T-cell (primary cell): Measurements from ENCODE around the gene UNC13D. TPM values are rescaled to one million over a fixed set of nuclear protein-coding genes. Genes with fewer than 3 reads are reported as not detected.
A peak's percentile ranks its signal among the peaks of the same experiment; 100 is the strongest.

Source experiments
- ATAC-seq, 4 experiments: fragments of 200-7000 bp in 3 of 4; fragments of 150-1000 bp in 1 of 4; cut with Tn5 transposase; replicated peaks in 1 of 4; 1 replicate in 3 of 4; 2 replicates in 1 of 4; pipeline ENCODE4 v1.10.0; 2021; ENCODE audit warnings: moderate library complexity in 3 of 4, mild to moderate bottlenecking in 2 of 4, moderate number of reproducible peaks in 1 of 4
- CTCF ChIA-PET, 2 donors: fragments of 300-600 bp; sonication (Branson Sonifier 250); formaldehyde crosslinking; loops; one replicate each; lab custom pipeline; 2022; ENCODE audit warnings: antibody characterized with exemption in 2 of 2; lab: Charles Lee
- POLR2A ChIA-PET, 2 donors: fragments of 300-600 bp; sonication (Branson Sonifier 250); formaldehyde crosslinking; loops; one replicate each; lab custom pipeline; 2022; ENCODE audit warnings: antibody characterized with exemption in 2 of 2; lab: Charles Lee
- DNase-seq, 35 experiments: peaks; one replicate each; pipeline versions ENCODE4 v3.0.0 to v3.0.0-alpha.2; 2013 to 2023
- H3K27ac ChIP-seq: one replicate; pipeline ENCODE4 v1.5.1; 2013; ENCODE audit warnings: low read length
- H3K27me3 ChIP-seq, 2 experiments: replicated peaks in 1 of 2; 1 replicate in 1 of 2; 2 replicates in 1 of 2; pipeline versions ENCODE4 v1.6.1 to v1.7.0; 2013; ENCODE audit warnings: low read length in 1 of 2, mixed read lengths in 1 of 2; ENCODE audit not compliant: control insufficient read depth in 2 of 2, insufficient read depth in 2 of 2; ENCODE audit errors: extremely low read depth in 1 of 2
- H3K36me3 ChIP-seq, 2 donors: 1 replicate in 1 of 2; 2 replicates in 1 of 2; pipeline versions ENCODE4 v1.6.1 to v1.7.0; 2013; ENCODE audit warnings: low read length in 1 of 2; ENCODE audit not compliant: control insufficient read depth in 2 of 2, insufficient read depth in 1 of 2; ENCODE audit errors: extremely low read depth in 1 of 2
- H3K4me1 ChIP-seq, 2 experiments: 1 replicate in 1 of 2; 2 replicates in 1 of 2; pipeline versions ENCODE4 v1.6.1 to v1.7.0; 2013; ENCODE audit warnings: low read length in 2 of 2, mixed read lengths in 1 of 2; ENCODE audit not compliant: insufficient read depth in 2 of 2, control insufficient read depth in 1 of 2; ENCODE audit errors: extremely low read depth in 1 of 2
- H3K4me3 ChIP-seq, 2 donors: 1 replicate in 1 of 2; 2 replicates in 1 of 2; pipeline versions ENCODE4 v1.5.1 to v1.7.0; 2013; ENCODE audit warnings: mild to moderate bottlenecking in 2 of 2, low read length in 1 of 2, moderate library complexity in 1 of 2; ENCODE audit not compliant: control insufficient read depth in 1 of 2; ENCODE audit errors: extremely low read depth in 1 of 2
- H3K9me3 ChIP-seq: 2 replicates; pipeline ENCODE4 v1.7.0; 2013
- H3K27ac Mint-ChIP-seq, 2 donors: one replicate each; pipeline ENCODE4 v1.8.0; 2020 to 2021; ENCODE audit warnings: mild to moderate bottlenecking in 2 of 2, mixed read lengths in 2 of 2
- H3K27me3 Mint-ChIP-seq, 2 donors: one replicate each; pipeline ENCODE4 v1.8.0; 2021 to 2022; ENCODE audit warnings: mixed read lengths in 2 of 2
- H3K36me3 Mint-ChIP-seq: one replicate; pipeline ENCODE4 v1.8.0; 2021; ENCODE audit warnings: mixed read lengths
- H3K4me1 Mint-ChIP-seq, 3 donors: one replicate each; pipeline ENCODE4 v1.8.0; 2020 to 2022; ENCODE audit warnings: mixed read lengths in 3 of 3, mild to moderate bottlenecking in 1 of 3
- H3K4me3 Mint-ChIP-seq, 3 donors: one replicate each; pipeline ENCODE4 v1.8.0; 2020 to 2022; ENCODE audit warnings: mild to moderate bottlenecking in 3 of 3, mixed read lengths in 3 of 3, moderate library complexity in 3 of 3
- H3K9me3 Mint-ChIP-seq, 3 donors: one replicate each; pipeline ENCODE4 v1.8.0; 2020 to 2022; ENCODE audit warnings: mixed read lengths in 3 of 3
- WGBS: methylation state at CpG from one replicate; pipeline ENCODE4 v1.1.5; 2013; ENCODE audit warnings: missing lambda C conversion rate; ENCODE audit not compliant: insufficient coverage; 5-methylcytosine and 5-hydroxymethylcytosine counted together
- total RNA-seq, 35 experiments: library from RNA in 6 of 35; stranded (reverse) in 6 of 35; fragments of 120-200 nt in 1 of 35; gene quantifications; one replicate each; pipeline versions ENCODE4 v1.2.1 to v1.2.4 and lab custom pipeline; 2013 to 2026

The UNC13D gene
- total RNA-seq, 5 donors from 2014 or later (not counting 1 experiment from before 2014, with no cell fraction given) = 148 to 191 (median 180) TPM

DNA sequence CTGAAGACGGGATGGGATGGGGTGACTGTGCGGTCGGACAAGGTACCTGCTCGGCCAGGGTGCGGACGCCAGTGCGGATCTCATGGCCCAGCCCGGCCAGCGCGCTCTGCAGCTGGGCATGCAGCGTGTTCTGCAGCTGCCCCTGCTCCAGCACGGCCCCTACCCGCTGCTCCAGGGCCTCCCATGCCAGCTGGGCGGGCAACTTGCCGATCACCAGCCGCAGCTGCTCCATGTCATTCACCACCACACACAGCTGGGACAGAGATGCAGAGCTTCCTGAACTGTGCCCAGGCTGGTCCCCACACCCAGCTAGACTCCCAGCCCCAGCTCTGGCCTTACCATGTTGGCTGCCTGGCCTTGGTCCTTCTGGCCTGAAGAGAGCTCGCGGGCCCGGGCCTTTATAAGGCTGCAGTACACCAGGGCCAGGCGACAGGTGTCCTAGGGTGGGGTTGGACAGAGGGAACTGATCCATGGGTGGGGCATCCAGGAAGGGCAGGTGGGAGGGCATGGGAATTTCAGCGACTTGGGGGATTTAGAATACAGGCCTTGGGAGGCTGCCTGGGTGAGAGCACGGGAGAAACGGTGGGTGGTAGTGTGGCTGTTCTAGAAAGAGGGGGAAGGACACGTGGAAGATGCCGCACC lies 9.8 kb downstream of the UNC13D start:
- peak overlapping the region; percentile 93 for H3K27ac ChIP-seq
- H3K27ac Mint-ChIP-seq = peak overlapping the region; percentile 89 to 93
- peaks cover 25% of the 10 kb centered on the region for H3K36me3 Mint-ChIP-seq
- no peak for ATAC-seq
- no peak overlapping the region for H3K4me3 ChIP-seq
- H3K4me1 Mint-ChIP-seq = peaks cover 29 to 34% (median 29%) of the 10 kb centered on the region in 3 donors
- H3K27me3 Mint-ChIP-seq = no peaks in the 10 kb centered on the region
- ChIA-PET POLR2A (interaction anchor here (0.6 kb wide), 2 partner anchors 8 to 21 kb away, joined by 3 to 10 read pairs; partner anchors contain the start of gene WBP2 (in 1 of the 2)), CTCF (interaction anchor here in 1 of 2 donors (0.6 kb wide), 1 partner anchor 415 kb away, joined by 4 read pairs; no protein-coding TSS in a partner anchor)
- no peaks in the 10 kb centered on the region for H3K27me3 ChIP-seq
- 90% methylated on average over 22 of the region's 25 CpGs for WGBS
- H3K4me3 Mint-ChIP-seq = peak overlapping the region in 1 of 3 donors; percentile 77
- no peaks in the 10 kb centered on the region for H3K9me3 Mint-ChIP-seq
- no peaks in the 10 kb centered on the region for H3K9me3 ChIP-seq
- no peak for DNase-seq
- peaks cover 42 to 69% of the 10 kb centered on the region in 2 donors for H3K36me3 ChIP-seq
- peaks cover 30 to 69% of the 10 kb centered on the region in 2 experiments for H3K4me1 ChIP-seq

DNA sequence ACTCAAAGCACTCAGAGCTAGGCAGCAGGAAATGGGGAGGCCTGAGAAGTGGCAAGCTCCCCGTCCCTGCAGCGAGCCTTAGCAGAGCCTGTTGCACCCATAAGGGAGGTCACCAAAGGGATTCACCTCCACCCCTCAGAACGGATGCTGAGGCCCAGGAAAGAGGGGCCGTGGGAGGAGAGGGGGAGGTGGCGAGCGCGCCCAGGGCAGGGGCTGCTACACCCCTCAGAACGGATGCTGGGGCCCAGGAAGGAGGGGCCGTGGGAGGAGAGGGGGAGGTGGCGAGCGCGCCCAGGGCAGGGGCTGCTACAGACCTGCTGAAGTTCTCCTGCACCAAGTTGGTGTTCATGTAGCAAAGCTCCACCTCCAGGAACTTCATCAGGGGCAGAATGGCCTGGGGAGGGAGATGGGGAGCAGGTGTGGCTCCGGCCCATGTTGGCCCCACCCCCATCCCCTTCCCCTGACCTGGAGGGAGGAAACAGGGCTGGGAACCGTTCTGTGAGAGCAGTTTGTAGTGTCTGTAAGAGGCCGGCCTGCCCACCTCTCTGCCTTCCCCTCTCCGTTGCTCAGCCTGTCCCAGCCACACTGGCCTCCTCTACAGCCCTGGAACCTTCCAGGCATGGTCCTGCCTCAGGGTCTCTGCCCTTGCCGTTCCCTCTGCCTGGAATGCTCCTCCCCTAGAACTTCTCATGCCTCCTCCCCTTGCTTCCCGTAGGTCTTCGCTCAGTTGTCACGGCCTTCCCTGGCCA lies 11.4 kb downstream of the UNC13D start:
- H3K4me1 ChIP-seq = peaks cover 30 to 76% of the 10 kb centered on the region in 2 experiments
- no peaks in the 10 kb centered on the region for H3K9me3 Mint-ChIP-seq
- H3K27me3 Mint-ChIP-seq = no peaks in the 10 kb centered on the region
- H3K4me1 Mint-ChIP-seq = peaks cover 34 to 37% (median 35%) of the 10 kb centered on the region in 3 donors
- ATAC-seq = peak; percentile 60 to 68 (median 65)
- H3K4me3 Mint-ChIP-seq = peak overlapping the region; percentile 61 to 77 (median 67)
- no peaks in the 10 kb centered on the region for H3K9me3 ChIP-seq
- peak overlapping the region; percentile 93 for H3K27ac ChIP-seq
- peak overlapping the region; percentile 89 to 93 for H3K27ac Mint-ChIP-seq
- H3K27me3 ChIP-seq = no peaks in the 10 kb centered on the region
- 9% methylated on average over 11 of the region's 20 CpGs for WGBS
- H3K4me3 ChIP-seq = peak overlapping the region; percentile 20 to 23
- DNase-seq = peak in 19 of 35 experiments; percentile 12 to 47 (median 25)
- ChIA-PET POLR2A (interaction anchor here in 1 of 2 donors (0.6 kb wide), 1 partner anchor 27 kb away, joined by 6 read pairs; no protein-coding TSS in a partner anchor), CTCF (interaction anchor here in 1 of 2 donors (0.7 to 1.3 kb wide), 2 partner anchors 23 to 50 kb away, joined by 3 to 4 read pairs; partner anchors contain the start of gene WBP2)
- peaks cover 25% of the 10 kb centered on the region for H3K36me3 Mint-ChIP-seq
- peaks cover 33 to 76% of the 10 kb centered on the region in 2 donors for H3K36me3 ChIP-seq

DNA sequence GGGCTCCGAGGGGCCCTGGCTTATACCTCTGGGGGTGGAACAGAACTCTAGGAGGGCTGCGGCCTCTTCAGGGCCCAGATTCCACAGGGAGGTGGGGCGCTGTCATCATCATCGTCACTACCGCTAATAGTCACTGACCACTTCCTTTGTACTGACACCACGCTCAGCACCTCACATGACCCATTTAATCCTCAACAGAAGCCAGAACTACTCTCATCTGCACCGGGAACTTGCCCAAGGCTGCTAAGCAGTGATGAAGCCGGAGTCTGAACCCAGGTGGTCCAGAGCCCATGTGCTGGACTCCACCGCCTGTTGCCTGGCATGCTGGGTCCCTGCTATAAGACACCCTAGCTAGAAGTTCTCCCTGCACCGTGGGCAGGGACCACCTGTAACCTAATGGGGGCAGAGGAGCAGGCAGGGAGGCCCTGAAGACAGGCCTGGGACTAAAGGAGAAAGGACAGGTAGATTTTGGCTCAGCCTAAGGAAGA lies 12.0 kb downstream of the UNC13D start:
- peaks cover 22% of the 10 kb centered on the region for H3K36me3 Mint-ChIP-seq
- peak overlapping the region; percentile 89 to 93 for H3K27ac Mint-ChIP-seq
- peak overlapping the region; percentile 93 for H3K27ac ChIP-seq
- H3K9me3 ChIP-seq = no peaks in the 10 kb centered on the region
- peak overlapping the region; percentile 61 to 77 (median 67) for H3K4me3 Mint-ChIP-seq
- ChIA-PET POLR2A (no interaction called here), CTCF (interaction anchor here in 1 of 2 donors (0.7 to 1.3 kb wide), 2 partner anchors 23 to 49 kb away, joined by 3 to 4 read pairs; partner anchors contain the start of gene WBP2)
- H3K4me1 Mint-ChIP-seq = peaks cover 35 to 38% (median 37%) of the 10 kb centered on the region in 3 donors
- peak overlapping the region; percentile 20 to 23 for H3K4me3 ChIP-seq
- no peaks in the 10 kb centered on the region for H3K27me3 Mint-ChIP-seq
- no peaks in the 10 kb centered on the region for H3K9me3 Mint-ChIP-seq
- WGBS = 29% methylated on average over 6 of the region's 10 CpGs
- DNase-seq = peak in 34 of 35 experiments; percentile 26 to 81 (median 46)
- peaks cover 30 to 79% of the 10 kb centered on the region in 2 experiments for H3K4me1 ChIP-seq
- peaks cover 33 to 72% of the 10 kb centered on the region in 2 donors for H3K36me3 ChIP-seq
- H3K27me3 ChIP-seq = no peaks in the 10 kb centered on the region
- ATAC-seq = peak; percentile 14 to 45 (median 35)

GRCh38 chr17:75831032-75831571 lies 13.1 kb downstream of the UNC13D start:
- DNase-seq = no peak
- no peaks in the 10 kb centered on the region for H3K9me3 Mint-ChIP-seq
- no peak overlapping the region for H3K4me3 ChIP-seq
- H3K27me3 ChIP-seq = no peaks in the 10 kb centered on the region
- no peak for ATAC-seq
- peaks cover 22% of the 10 kb centered on the region for H3K36me3 Mint-ChIP-seq
- no peak overlapping the region for H3K4me3 Mint-ChIP-seq
- CTCF ChIA-PET = interaction anchor here (0.5 to 1.0 kb wide), 3 partner anchors 46 to 623 kb away, joined by 4 to 11 read pairs (median 5); partner anchors contain the start of gene UNK (in 1 of the 2)
- 83% methylated on average over 1 of the region's 15 CpGs for whole genome bisulfite sequencing
- H3K27ac ChIP-seq = peak overlapping the region; percentile 93
- H3K27me3 Mint-ChIP-seq = no peaks in the 10 kb centered on the region
- peaks cover 35 to 43% (median 39%) of the 10 kb centered on the region in 3 donors for H3K4me1 Mint-ChIP-seq
- H3K4me1 ChIP-seq = peaks cover 30 to 81% of the 10 kb centered on the region in 2 experiments
- H3K9me3 ChIP-seq = no peaks in the 10 kb centered on the region
- POLR2A ChIA-PET = no interaction called here
- H3K27ac Mint-ChIP-seq = peak overlapping the region in 1 of 2 donors; percentile 23
- H3K36me3 ChIP-seq = peaks cover 25 to 64% of the 10 kb centered on the region in 2 donors

DNA sequence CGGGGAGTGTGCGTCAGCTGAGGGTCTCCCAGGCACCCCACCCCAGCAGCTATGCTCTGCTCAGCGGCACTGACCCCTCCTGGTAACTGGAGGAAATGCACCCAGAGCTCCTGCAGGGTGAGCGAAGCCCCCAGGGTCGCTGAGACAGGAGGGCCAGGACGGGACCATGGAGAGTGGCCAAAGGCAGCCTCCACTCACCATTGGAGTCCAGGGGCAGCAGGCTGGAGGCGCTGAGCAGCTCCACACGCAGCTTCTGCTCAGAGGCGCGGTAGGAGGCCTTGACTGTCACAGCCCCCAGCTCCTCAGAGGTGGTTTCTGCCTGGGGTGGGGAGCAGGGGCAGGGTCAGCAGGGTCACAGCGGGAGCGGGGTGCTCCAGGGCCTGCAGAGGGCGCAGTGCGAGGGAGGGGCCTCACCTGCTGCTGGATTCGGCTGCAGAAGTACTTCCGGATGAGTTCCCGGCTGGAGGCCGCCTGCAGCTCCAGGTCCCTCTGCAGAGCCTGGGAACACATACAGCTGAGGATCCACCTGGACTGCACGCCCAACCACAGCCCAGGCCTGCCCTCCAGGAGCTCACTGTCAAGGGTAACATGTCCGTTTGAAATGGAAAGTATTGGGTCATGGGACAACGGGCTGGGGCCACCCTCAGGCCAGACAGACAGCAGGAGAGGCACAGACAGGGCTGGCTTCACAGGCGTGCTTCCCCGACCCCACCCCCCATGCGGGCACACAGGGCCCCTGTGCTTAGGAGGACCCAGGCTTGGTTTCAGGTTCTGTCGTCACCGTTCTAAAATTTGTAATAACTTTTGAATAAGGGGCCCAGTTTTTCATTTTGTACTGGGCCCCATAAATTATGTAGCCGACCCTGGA lies 13.8 kb downstream of the UNC13D start:
- H3K27ac Mint-ChIP-seq = no peak overlapping the region
- H3K27ac ChIP-seq = peak overlapping the region; percentile 34

More for the DNA sequence above, 13.8 kb downstream of the UNC13D start:
- no peak overlapping the region for H3K4me3 Mint-ChIP-seq
- no peaks in the 10 kb centered on the region for H3K27me3 Mint-ChIP-seq
- POLR2A ChIA-PET = interaction anchor here in 1 of 2 donors (0.7 kb wide), 1 partner anchor 23 kb away, joined by 9 read pairs; no protein-coding TSS in a partner anchor
- peaks cover 22% of the 10 kb centered on the region for H3K36me3 Mint-ChIP-seq
- peaks cover 35 to 45% (median 39%) of the 10 kb centered on the region in 3 donors for H3K4me1 Mint-ChIP-seq
- peak in 12 of 35 experiments; percentile 8 to 56 (median 32) for DNase-seq
- 93% methylated on average over 22 of the region's 27 CpGs for WGBS
- no peaks in the 10 kb centered on the region for H3K27me3 ChIP-seq
- no peaks in the 10 kb centered on the region for H3K9me3 Mint-ChIP-seq
- no peak for ATAC-seq
- no peak overlapping the region for H3K4me3 ChIP-seq
- H3K9me3 ChIP-seq = no peaks in the 10 kb centered on the region
- H3K36me3 ChIP-seq = peaks cover 24 to 58% of the 10 kb centered on the region in 2 donors
- CTCF ChIA-PET = interaction anchor here (0.5 to 1.0 kb wide), 5 partner anchors 46 to 622 kb away, joined by 3 to 11 read pairs (median 4); partner anchors contain the start of gene UNK (in 1 of the 2)
- peaks cover 28 to 75% of the 10 kb centered on the region in 2 experiments for H3K4me1 ChIP-seq
